UCSD-AML1 (cell line): ENCODE measurements around the gene B3GNT9.

Experiments used
- DNase-seq: peaks from one replicate; lab custom pipeline; 2025; ENCODE audit not compliant: unreplicated experiment; lab: John Stamatoyannopoulos, UW

The B3GNT9 gene

GRCh38 chr16:67150833-67151396 is at the start of gene B3GNT9:
TSS of gene B3GNT9 (minus strand) at chr16:67150998. CDS start at chr16:67150485, 513 bp downstream.
- no peak for DNase-seq

- DNase-seq, result no peak
These were observed 49.7 kb upstream of the B3GNT9 start for GRCh38 chr16:67200491-67200890.

GRCh38 chr16:67199808-67200198 is 49.0 kb upstream of the B3GNT9 start:
- DNase-seq, result no peak

- DNase-seq, result no peak
These were observed 48.4 kb upstream of the B3GNT9 start, which contains the start of gene ELMO3 for GRCh38 chr16:67199011-67199807. TSS of gene ELMO3 (plus strand) at chr16:67199131. CDS start at chr16:67199327, 196 bp downstream.

GRCh38 chr16:67198238-67198734 is 47.5 kb upstream of the B3GNT9 start:
- peak; percentile 44 for DNase-seq

- no peak for DNase-seq
These were observed 46.9 kb upstream of the B3GNT9 start for GRCh38 chr16:67197704-67198103.

- DNase-seq, result no peak
These were observed 46.1 kb upstream of the B3GNT9 start for GRCh38 chr16:67196881-67197280.

GRCh38 chr16:67195676-67196075 is 44.9 kb upstream of the B3GNT9 start:
- no peak for DNase-seq

- DNase-seq, result no peak
These were observed 43.5 kb upstream of the B3GNT9 start for GRCh38 chr16:67194260-67194659.

- no peak for DNase-seq
These were observed 42.7 kb upstream of the B3GNT9 start for GRCh38 chr16:67193536-67193935.

- no peak for DNase-seq
These were observed 42.1 kb upstream of the B3GNT9 start for GRCh38 chr16:67192781-67193361.

- DNase-seq, result peak; percentile 92
These were observed 41.3 kb upstream of the B3GNT9 start, which contains the start of gene E2F4 for GRCh38 chr16:67191995-67192681. TSS of gene E2F4 (plus strand) at chr16:67192155. CDS start at chr16:67192228, 73 bp downstream.

- no peak for DNase-seq
These were observed 40.7 kb upstream of the B3GNT9 start for GRCh38 chr16:67191411-67191994.

GRCh38 chr16:67190448-67191399 is 39.9 kb upstream of the B3GNT9 start:
- DNase-seq, result no peak

GRCh38 chr16:67190041-67190440 is 39.2 kb upstream of the B3GNT9 start, which contains the start of gene EXOC3L1:
TSS of gene EXOC3L1 (minus strand) at chr16:67190136. CDS start at chr16:67189676, 460 bp downstream.
- DNase-seq, result peak; percentile 49

GRCh38 chr16:67188798-67189197 is 38.0 kb upstream of the B3GNT9 start:
- no peak for DNase-seq

- no peak for DNase-seq
These were observed 37.5 kb upstream of the B3GNT9 start for GRCh38 chr16:67188323-67188722.

GRCh38 chr16:67187175-67187890 is 36.5 kb upstream of the B3GNT9 start:
- no peak for DNase-seq

- no peak for DNase-seq
These were observed 35.8 kb upstream of the B3GNT9 start for GRCh38 chr16:67186550-67186950.
